Neural crest cell (in vitro differentiated cells): ENCODE data around the gene CAMK1. TPM values are rescaled to one million over a fixed set of nuclear protein-coding genes. Genes with fewer than 3 reads are reported as not detected.

Source experiments
- DNase-seq: peaks from one replicate; pipeline ENCODE4 v3.0.0; 2021; ENCODE audit warnings: low read depth, mixed read lengths, low spot score
- H3K27ac Mint-ChIP-seq: one replicate; pipeline ENCODE4 v1.8.0; 2021; ENCODE audit warnings: mild to moderate bottlenecking, mixed read lengths; ENCODE audit not compliant: unreplicated experiment
- H3K27me3 Mint-ChIP-seq: 2 replicates; pipeline ENCODE4 v1.8.0; 2021; ENCODE audit warnings: low read depth, mild to moderate bottlenecking, mixed read lengths
- H3K36me3 Mint-ChIP-seq: 2 replicates; pipeline ENCODE4 v1.8.0; 2021; ENCODE audit warnings: low read depth, mild to moderate bottlenecking, mixed read lengths
- H3K4me1 Mint-ChIP-seq: 2 replicates; pipeline ENCODE4 v1.8.0; 2021; ENCODE audit warnings: mixed read lengths
- H3K4me3 Mint-ChIP-seq: one replicate; pipeline ENCODE4 v1.8.0; 2021; ENCODE audit warnings: mild to moderate bottlenecking, mixed read lengths
- H3K9me3 Mint-ChIP-seq: 2 replicates; pipeline ENCODE4 v1.8.0; 2021; ENCODE audit warnings: mixed read lengths
- CTCF ChIP-seq: fragments of 200-600 bp; sonication (generic); conservative IDR thresholded peaks from 2 replicates; pipeline ENCODE4 v1.5.0; 2021; ENCODE audit warnings: antibody characterized with exemption, mild to moderate bottlenecking
- total RNA-seq: library from RNA; stranded (reverse); gene quantifications from 2 replicates; pipeline ENCODE4 v1.2.1, GENCODE V29; 2021

Gene CAMK1
- total RNA-seq, 1 donor from 2014 or later = 22.5 TPM

GRCh38 chr3:9746330-9746729 lies 23.4 kb downstream of the CAMK1 start:
- peaks cover 4% of the 10 kb centered on the region for H3K27me3 Mint-ChIP-seq
- H3K4me1 Mint-ChIP-seq = peaks cover 24% of the 10 kb centered on the region
- peak overlapping the region; percentile 31 for H3K4me3 Mint-ChIP-seq
- no peak for DNase-seq
- H3K36me3 Mint-ChIP-seq = peaks cover 4% of the 10 kb centered on the region
- no peak overlapping the region for H3K27ac Mint-ChIP-seq
- TF ChIP-seq CTCF = no peak
- no peaks in the 10 kb centered on the region for H3K9me3 Mint-ChIP-seq

DNA sequence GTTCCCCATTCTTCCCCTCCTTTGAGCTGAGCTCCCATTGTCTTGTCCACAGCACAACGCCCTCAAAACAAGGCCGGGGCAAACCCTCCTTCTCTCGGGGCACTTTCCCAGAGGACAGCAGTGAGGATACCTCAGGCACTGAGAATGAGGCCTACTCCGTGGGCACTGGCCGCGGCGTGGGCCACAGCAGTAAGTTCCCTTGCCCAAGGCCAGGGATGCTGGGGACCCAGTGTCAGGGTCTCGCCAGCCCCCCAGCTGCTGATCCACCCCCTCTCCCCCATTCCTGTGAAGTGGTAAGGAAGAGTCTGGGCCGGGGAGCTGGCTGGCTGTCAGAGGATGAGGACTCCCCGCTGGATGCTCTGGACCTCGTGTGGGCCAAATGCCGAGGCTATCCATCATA lies 24.2 kb downstream of the CAMK1 start:
- Mint-ChIP-seq H3K9me3 (no peaks in the 10 kb centered on the region), H3K27me3 (peaks cover 4% of the 10 kb centered on the region), H3K27ac (peak overlapping the region; percentile 19), H3K36me3 (peaks cover 4% of the 10 kb centered on the region), H3K4me1 (peaks cover 16% of the 10 kb centered on the region), H3K4me3 (no peak overlapping the region)
- DNase-seq = no peak
- no peak for TF ChIP-seq CTCF

DNA sequence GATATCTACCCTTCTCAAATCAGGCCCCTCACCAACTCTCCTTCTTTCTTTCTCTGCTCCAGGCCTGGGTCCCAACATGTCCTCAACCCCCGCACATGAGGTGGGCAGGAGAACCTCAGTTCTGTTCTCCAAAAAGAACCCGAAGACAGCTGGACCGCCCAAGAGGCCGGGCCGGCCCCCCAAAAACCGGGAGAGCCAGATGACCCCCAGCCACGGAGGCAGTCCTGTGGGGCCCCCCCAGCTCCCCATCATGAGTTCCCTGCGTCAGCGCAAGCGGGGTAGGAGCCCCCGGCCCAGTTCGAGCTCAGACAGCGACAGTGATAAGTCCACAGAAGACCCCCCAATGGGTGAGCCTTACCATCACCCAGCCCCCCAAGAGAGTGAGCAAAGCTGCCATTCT lies 25.6 kb downstream of the CAMK1 start:
- Mint-ChIP-seq H3K9me3 (no peaks in the 10 kb centered on the region), H3K4me1 (peaks cover 3% of the 10 kb centered on the region), H3K36me3 (peaks cover 4% of the 10 kb centered on the region), H3K4me3 (no peak overlapping the region), H3K27ac (no peak overlapping the region), H3K27me3 (no peaks in the 10 kb centered on the region)
- no peak for DNase-seq
- no peak for TF ChIP-seq CTCF

DNA sequence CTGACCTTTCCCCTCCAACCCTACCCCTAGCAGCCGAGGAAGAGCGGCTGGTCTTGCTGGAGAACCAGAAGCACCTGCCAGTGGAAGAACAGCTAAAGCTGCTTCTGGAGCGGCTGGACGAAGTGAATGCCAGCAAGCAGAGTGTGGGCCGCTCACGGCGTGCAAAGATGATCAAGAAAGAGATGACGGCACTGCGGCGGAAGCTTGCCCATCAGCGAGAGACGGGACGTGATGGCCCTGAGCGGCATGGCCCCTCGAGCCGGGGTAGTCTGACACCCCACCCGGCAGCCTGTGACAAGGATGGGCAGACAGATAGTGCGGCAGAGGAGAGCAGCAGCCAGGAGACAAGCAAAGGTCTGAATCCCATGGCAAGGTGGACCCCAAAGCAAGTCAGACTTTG lies 26.2 kb downstream of the CAMK1 start:
- Mint-ChIP-seq H3K9me3 (no peaks in the 10 kb centered on the region), H3K27me3 (no peaks in the 10 kb centered on the region), H3K27ac (no peak overlapping the region), H3K4me1 (no peaks in the 10 kb centered on the region), H3K4me3 (no peak overlapping the region), H3K36me3 (peaks cover 4% of the 10 kb centered on the region)
- TF ChIP-seq CTCF = no peak
- no peak for DNase-seq

- no peak for TF ChIP-seq CTCF
- Mint-ChIP-seq H3K27ac (no peak overlapping the region), H3K9me3 (no peaks in the 10 kb centered on the region), H3K36me3 (peaks cover 4% of the 10 kb centered on the region), H3K27me3 (no peaks in the 10 kb centered on the region), H3K4me1 (no peaks in the 10 kb centered on the region), H3K4me3 (no peak overlapping the region)
- DNase-seq = no peak
Observed at GRCh38 chr3:9742560-9742959, 27.2 kb downstream of the CAMK1 start.

- no peaks in the 10 kb centered on the region for H3K27me3 Mint-ChIP-seq
- H3K36me3 Mint-ChIP-seq = no peaks in the 10 kb centered on the region
- no peak overlapping the region for H3K4me3 Mint-ChIP-seq
- H3K27ac Mint-ChIP-seq = no peak overlapping the region
- H3K4me1 Mint-ChIP-seq = no peaks in the 10 kb centered on the region
- H3K9me3 Mint-ChIP-seq = no peaks in the 10 kb centered on the region
- DNase-seq = no peak
- no peak for TF ChIP-seq CTCF
Observed at GRCh38 chr3:9739181-9739580, 30.6 kb downstream of the CAMK1 start.
